ENCODE measurements around the gene CHURC1. TPM values are rescaled to one million over a fixed set of nuclear protein-coding genes. Genes with fewer than 3 reads are reported as not detected.

The CHURC1 gene
- total and polyA plus RNA-seq, 2 of the 8 experiments (the other 6 are each of a cell fraction or from before 2014, with no cell fraction given): 50.2 to 59.3 TPM

GRCh38 chr14:64889352-64889751 is 24.9 kb upstream of the CHURC1 start:
- Histone ChIP-seq H3K18ac (ENCODE audit: extremely low read depth, low read length) (no peak overlapping the region), H2BK5ac (ENCODE audit: low read depth, low read length) (no peak overlapping the region), H3K27me3 (replicated peaks in 1 of 4; ENCODE audit: control insufficient read depth in 3 of 4, extremely low read depth in 1 of 4, insufficient read depth in 3 of 4, low read length in 3 of 4) (no peaks in the 10 kb centered on the region; a peak in 1 of 7 replicates), H2AFZ (ENCODE audit: low read length) (no peak overlapping the region), H3K79me2 (ENCODE audit: control insufficient read depth in 1 of 2, insufficient read depth in 2 of 2, low read length in 2 of 2) (no peaks in the 10 kb centered on the region), H4K5ac (ENCODE audit: insufficient read length, low read depth, low read length) (no peak overlapping the region), H2BK15ac (ENCODE audit: low read length) (no peak overlapping the region), H3K56ac (replicated peaks; ENCODE audit: insufficient read length, low read depth, low read length) (no peak overlapping the region), H3K23me2 (ENCODE audit: low read depth, low read length) (no peaks in the 10 kb centered on the region), H3K4ac (replicated peaks; ENCODE audit: insufficient read length, low read depth, low read length) (no peak overlapping the region), H3K36me3 (ENCODE audit: control insufficient read depth in 2 of 4, insufficient read depth in 4 of 4, low read length in 3 of 4) (no peaks in the 10 kb centered on the region), H3K4me2 (ENCODE audit: insufficient read depth in 1 of 2, low read depth in 2 of 2, low read length in 2 of 2) (no peak overlapping the region), H2BK20ac (ENCODE audit: low read length) (no peak overlapping the region), H3K4me3 (ENCODE audit: extremely low read depth in 1 of 4, insufficient read depth in 2 of 4, low read depth in 3 of 4, low read length in 4 of 4) (no peak overlapping the region), H2BK12ac (ENCODE audit: low read depth, low read length) (no peak overlapping the region), H3K79me1 (ENCODE audit: low read depth, low read length) (no peaks in the 10 kb centered on the region), H4K91ac (replicated peaks; ENCODE audit: insufficient read length, low read length) (no peak overlapping the region), H4K20me1 (replicated peaks in 1 of 2; ENCODE audit: control insufficient read depth in 1 of 2, insufficient read depth in 2 of 2, low read length in 2 of 2) (no peaks in the 10 kb centered on the region), H3K23ac (ENCODE audit: insufficient read length) (no peak overlapping the region), H3K9me3 (ENCODE audit: insufficient read depth in 2 of 2, low read depth in 1 of 2, low read length in 1 of 2) (no peaks in the 10 kb centered on the region), H3K4me1 (replicated peaks in 1 of 4; ENCODE audit: control insufficient read depth in 3 of 4, insufficient read depth in 4 of 4, low read length in 3 of 4) (no peaks in the 10 kb centered on the region), H3K14ac (ENCODE audit: insufficient read length) (no peak overlapping the region), H3K27ac (ENCODE audit: low read depth, low read length) (no peak overlapping the region), H3K9ac (replicated peaks in 1 of 4; ENCODE audit: extremely low read depth in 1 of 4, low read depth in 3 of 4, low read length in 3 of 4) (no peak overlapping the region), H2BK120ac (replicated peaks; ENCODE audit: low read depth, low read length) (no peak overlapping the region), H2AK5ac (ENCODE audit: low read depth, low read length) (no peak overlapping the region), H4K8ac (ENCODE audit: extremely low read depth, insufficient read depth, low read length) (no peak overlapping the region)
- ChIA-PET CTCF (ENCODE audit: partially characterized antibody) (interaction anchor here (0.6 to 8.8 kb wide), 12 partner anchors 10 to 118 kb away, joined by 3 to 323 read pairs (median 32); partner anchors contain the start of gene SPTB), POLR2A (ENCODE audit: partially characterized antibody) (interaction anchor here (0.6 to 1.8 kb wide), 2 partner anchors 9 to 107 kb away, joined by 3 to 6 read pairs; no protein-coding TSS in a partner anchor)
- TF ChIP-seq TEAD4 (IDR thresholded peaks at IDR 0.05; ENCODE audit: low read depth, low read length) (no peak), KDM1A (IDR thresholded peaks at IDR 0.05; ENCODE audit: borderline replicate concordance, low read length) (no peak), NANOG (IDR thresholded peaks at IDR 0.05; ENCODE audit: insufficient read depth, low read depth, low read length, poor library complexity, severe bottlenecking) (no peak), EP300 (IDR thresholded peaks at IDR 0.05; ENCODE audit: borderline replicate concordance in 1 of 2, low read depth in 2 of 2, low read length in 2 of 2) (no peak), POLR2A (IDR thresholded peaks at IDR 0.05; ENCODE audit: control extremely low read depth in 1 of 2, low read depth in 2 of 2, low read length in 2 of 2) (no peak)
- FAIRE-seq: no peak
- WGBS, 2 experiments (ENCODE audit: extremely low coverage in 1 of 2, insufficient coverage in 1 of 2, insufficient read length in 1 of 2, insufficient replicate concordance in 2 of 2, low coverage in 1 of 2, low lambda C conversion rate in 2 of 2, missing lambda C conversion rate in 1 of 2): 91% methylated on average over 6 of the region's 6 CpGs; no CpG with 5 or more reads in 1 of the 2 experiments
- no peak for DNase-seq (ENCODE audit: low read depth in 1 of 2, low spot score in 2 of 2)
